Stimulated activated naive B cell treated with anti-CD40 and anti-IgM and Interleukin-4, amounts not matched to agents 10 μg/mL and 1 μg/mL and 100 μg/mL, for 72 hours (primary cell): ENCODE results near the gene SMARCA2.
A peak's percentile ranks its signal among the peaks of the same experiment; 100 is the strongest.

ENCODE experiments used
- ATAC-seq, 2 donors: fragments of 150-1000 bp; cut with Tn5 transposase; replicated peaks; 2 replicates each; pipeline ENCODE4 v1.10.0; 2021; ENCODE audit warnings: moderate library complexity in 1 of 2
- DNase-seq: peaks from one replicate; pipeline ENCODE4 v3.0.0; 2021
- H3K27ac Mint-ChIP-seq: one replicate; pipeline ENCODE4 v1.8.0; 2022; ENCODE audit warnings: mild to moderate bottlenecking, mixed read lengths
- H3K27me3 Mint-ChIP-seq, 2 donors: one replicate each; pipeline ENCODE4 v1.8.0; 2022; ENCODE audit warnings: mixed read lengths in 2 of 2
- H3K36me3 Mint-ChIP-seq, 2 donors: one replicate each; pipeline ENCODE4 v1.8.0; 2022; ENCODE audit warnings: mixed read lengths in 2 of 2, mild to moderate bottlenecking in 1 of 2
- H3K4me1 Mint-ChIP-seq, 2 donors: one replicate each; pipeline ENCODE4 v1.8.0; 2022; ENCODE audit warnings: mixed read lengths in 2 of 2, mild to moderate bottlenecking in 1 of 2
- H3K4me3 Mint-ChIP-seq, 2 donors: one replicate each; pipeline ENCODE4 v1.8.0; 2022; ENCODE audit warnings: mild to moderate bottlenecking in 2 of 2, mixed read lengths in 2 of 2, moderate library complexity in 1 of 2
- H3K9me3 Mint-ChIP-seq, 2 donors: one replicate each; pipeline ENCODE4 v1.8.0; 2022; ENCODE audit warnings: mixed read lengths in 2 of 2, mild to moderate bottlenecking in 1 of 2

Gene SMARCA2

DNA sequence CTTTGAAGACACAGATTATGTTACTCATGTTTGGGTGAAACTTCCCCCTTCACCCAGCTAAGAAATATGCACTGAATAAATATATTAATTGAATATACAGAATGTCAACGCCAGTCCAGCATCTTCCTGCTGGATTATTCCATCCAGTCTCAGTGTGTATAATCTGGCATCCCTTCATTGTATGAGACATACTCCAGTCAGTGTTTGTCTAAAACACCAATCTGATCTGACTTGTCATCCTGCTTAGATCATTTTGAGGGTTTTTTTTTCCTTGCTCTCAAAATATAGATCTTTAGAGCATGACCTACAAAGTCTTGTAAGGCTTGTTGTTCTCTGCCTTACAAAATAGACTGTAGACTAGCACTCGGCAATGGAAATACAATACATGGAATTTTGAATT lies 195.1 kb downstream of the SMARCA2 start:
- Mint-ChIP-seq H3K27me3 (peaks cover 0 to 5% of the 10 kb centered on the region in 2 donors), H3K4me3 (no peak overlapping the region), H3K4me1 (peaks cover 10 to 13% of the 10 kb centered on the region in 2 donors), H3K36me3 (peaks cover 0 to 7% of the 10 kb centered on the region in 2 donors), H3K9me3 (no peaks in the 10 kb centered on the region), H3K27ac (no peak overlapping the region)
- ATAC-seq (no peak), DNase-seq (no peak)

DNA sequence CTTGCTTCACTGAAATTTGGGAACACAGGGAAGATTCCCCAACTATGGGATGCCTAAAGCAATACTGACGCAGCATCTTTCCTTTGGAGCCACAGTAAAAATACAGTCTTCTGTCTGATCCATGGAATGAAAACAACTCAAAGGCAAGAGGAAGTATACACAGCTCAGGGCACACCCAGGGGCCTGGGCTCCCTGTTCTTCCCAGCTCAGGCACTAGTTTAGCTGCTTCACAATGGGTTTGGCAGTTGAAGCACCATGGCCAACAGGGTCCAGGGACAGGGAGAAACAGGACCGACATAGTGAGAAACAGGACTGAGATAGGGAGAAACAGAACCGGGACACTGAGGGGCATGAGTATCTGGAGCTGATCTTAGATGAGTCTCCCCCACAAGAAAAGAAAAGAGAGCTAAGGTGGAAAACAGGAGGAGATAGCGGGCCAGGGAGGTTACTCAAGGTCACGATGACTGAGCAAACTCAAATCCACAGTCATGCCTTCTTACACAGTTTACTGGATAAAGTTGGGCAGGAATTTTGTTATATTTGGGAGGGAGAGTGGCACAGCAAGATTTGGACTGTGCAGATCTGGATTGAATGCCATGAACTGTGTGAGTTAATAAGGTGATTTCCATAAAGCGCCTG lies 198.8 kb downstream of the SMARCA2 start:
- peaks cover 0 to 4% of the 10 kb centered on the region in 2 donors for H3K36me3 Mint-ChIP-seq
- H3K4me1 Mint-ChIP-seq, result peaks cover 9 to 11% of the 10 kb centered on the region in 2 donors
- H3K4me3 Mint-ChIP-seq, result no peak overlapping the region
- H3K9me3 Mint-ChIP-seq, result no peaks in the 10 kb centered on the region
- no peak overlapping the region for H3K27ac Mint-ChIP-seq
- ATAC-seq (no peak), DNase-seq (no peak)
- peaks cover 0 to 5% of the 10 kb centered on the region in 2 donors for H3K27me3 Mint-ChIP-seq

DNA sequence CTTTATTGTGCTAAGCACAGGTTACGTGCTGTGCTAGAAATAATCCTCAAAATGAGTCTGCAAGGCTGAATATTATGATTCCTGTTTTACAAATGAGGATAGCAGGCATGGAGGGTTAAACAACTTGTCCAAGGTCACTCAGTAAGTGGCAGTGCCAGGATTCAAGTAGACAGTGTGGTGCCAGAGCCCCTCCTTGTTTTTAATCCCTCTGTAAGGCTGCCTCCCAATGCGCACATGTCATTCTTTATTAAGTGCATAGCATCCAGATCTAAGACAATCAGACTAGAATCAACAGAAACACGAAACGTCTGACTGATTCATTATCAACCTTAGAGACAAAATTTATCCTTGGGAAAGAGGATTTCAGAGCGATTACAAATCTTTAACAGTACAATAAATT lies 199.6 kb downstream of the SMARCA2 start:
- H3K9me3 Mint-ChIP-seq, result no peaks in the 10 kb centered on the region
- H3K4me1 Mint-ChIP-seq, result peaks cover 1 to 4% of the 10 kb centered on the region in 2 donors
- peaks cover 0 to 5% of the 10 kb centered on the region in 2 donors for H3K27me3 Mint-ChIP-seq
- ATAC-seq (no peak), DNase-seq (no peak)
- H3K27ac Mint-ChIP-seq, result no peak overlapping the region
- no peak overlapping the region for H3K4me3 Mint-ChIP-seq
- peaks cover 0 to 4% of the 10 kb centered on the region in 2 donors for H3K36me3 Mint-ChIP-seq

DNA sequence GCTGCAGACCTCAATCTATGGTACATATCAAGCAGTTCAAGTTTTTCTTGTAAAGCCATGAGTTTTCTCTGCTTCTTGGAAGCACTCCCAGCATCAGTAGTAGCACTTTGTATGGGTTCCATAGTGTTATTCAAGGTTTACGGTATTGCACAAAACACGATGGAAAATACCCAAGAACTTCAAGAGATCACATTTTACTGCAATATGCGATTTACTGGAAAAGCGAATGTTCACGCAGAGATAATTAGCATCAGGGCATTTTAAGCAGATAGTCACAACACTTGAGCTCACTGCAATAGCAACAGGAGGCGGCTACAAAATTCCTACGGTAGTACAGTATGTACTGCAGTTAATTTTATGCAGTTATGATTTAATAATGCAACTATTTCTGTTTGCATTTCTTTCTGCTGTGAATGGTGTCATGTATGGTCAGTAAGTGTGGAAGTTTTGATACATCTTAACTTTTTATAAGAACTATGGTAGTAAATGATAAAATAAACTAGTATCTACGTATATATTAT lies 200.8 kb downstream of the SMARCA2 start:
- H3K36me3 Mint-ChIP-seq, result peaks cover 0 to 7% of the 10 kb centered on the region in 2 donors
- H3K4me1 Mint-ChIP-seq, result no peaks in the 10 kb centered on the region
- peaks cover 0 to 5% of the 10 kb centered on the region in 2 donors for H3K27me3 Mint-ChIP-seq
- no peak overlapping the region for H3K4me3 Mint-ChIP-seq
- no peak overlapping the region for H3K27ac Mint-ChIP-seq
- ATAC-seq (no peak), DNase-seq (no peak)
- H3K9me3 Mint-ChIP-seq, result no peaks in the 10 kb centered on the region

DNA sequence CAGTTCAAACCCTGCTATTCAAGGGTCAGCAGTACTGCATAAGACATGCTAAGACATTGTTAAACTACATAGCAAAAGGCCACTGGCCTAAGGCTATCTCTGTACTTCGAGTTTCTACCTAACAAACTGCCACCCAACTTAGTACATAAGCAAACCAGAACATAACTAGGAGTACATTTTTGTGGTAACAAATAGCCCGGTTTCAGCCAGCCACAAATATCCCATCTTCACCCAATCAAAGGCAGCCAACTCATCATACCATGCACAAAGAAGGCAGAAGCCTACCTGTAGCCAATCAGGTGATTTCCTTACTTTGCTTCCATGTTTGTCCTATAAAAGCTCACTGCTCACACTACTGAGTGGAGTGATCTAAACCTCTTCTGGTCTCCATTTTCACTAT lies 201.4 kb downstream of the SMARCA2 start:
- Mint-ChIP-seq H3K4me3 (no peak overlapping the region), H3K36me3 (peaks cover 0 to 5% of the 10 kb centered on the region in 2 donors), H3K4me1 (no peaks in the 10 kb centered on the region), H3K27me3 (peaks cover 0 to 3% of the 10 kb centered on the region in 2 donors), H3K27ac (no peak overlapping the region), H3K9me3 (peaks cover 0 to 1% of the 10 kb centered on the region in 2 donors)
- no peak for DNase-seq
- no peak for ATAC-seq

DNA sequence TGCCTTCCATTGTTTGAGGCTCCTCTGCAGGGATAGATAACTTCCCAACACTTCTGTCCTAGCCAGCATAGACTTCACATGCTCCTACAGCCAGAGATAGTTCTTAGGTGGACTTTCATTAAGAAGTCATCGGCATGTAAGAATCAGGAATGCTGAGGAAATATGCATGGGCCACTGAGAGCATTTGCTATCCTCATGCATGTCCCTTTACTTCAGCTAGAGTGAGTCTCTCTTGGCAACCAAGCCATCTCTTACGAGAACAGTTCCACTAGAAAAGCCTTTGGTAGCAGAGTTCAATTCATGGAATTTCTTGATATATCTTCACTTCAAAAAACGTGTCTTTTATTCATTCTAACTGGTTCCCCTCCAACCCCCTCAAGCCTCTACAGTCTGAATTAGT lies 202.4 kb downstream of the SMARCA2 start:
- Mint-ChIP-seq H3K4me3 (no peak overlapping the region), H3K36me3 (peaks cover 0 to 2% of the 10 kb centered on the region in 2 donors), H3K27me3 (no peaks in the 10 kb centered on the region), H3K27ac (no peak overlapping the region), H3K9me3 (peaks cover 0 to 2% of the 10 kb centered on the region in 2 donors), H3K4me1 (no peaks in the 10 kb centered on the region)
- DNase-seq (no peak), ATAC-seq (no peak)

DNA sequence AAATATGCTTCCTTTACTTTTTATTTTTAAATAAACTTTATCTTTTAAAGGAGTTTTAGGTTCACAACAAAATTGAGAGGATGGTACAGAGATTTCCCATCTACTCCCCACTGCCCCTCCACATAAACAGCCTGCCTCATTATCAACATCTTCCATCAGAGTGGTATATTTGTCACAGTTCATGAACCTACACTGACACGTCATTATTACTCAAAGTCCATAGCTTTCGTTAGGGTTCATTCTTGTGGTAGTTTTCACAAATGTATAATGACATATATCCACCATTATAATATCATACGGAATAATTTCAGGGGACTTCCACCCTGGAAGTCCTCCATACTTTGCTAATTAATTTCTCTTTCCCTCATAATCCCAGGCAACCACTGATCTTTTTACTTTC lies 204.9 kb downstream of the SMARCA2 start:
- DNase-seq, result no peak
- H3K4me3 Mint-ChIP-seq, result no peak overlapping the region
- no peak for ATAC-seq
- no peaks in the 10 kb centered on the region for H3K4me1 Mint-ChIP-seq
- no peak overlapping the region for H3K27ac Mint-ChIP-seq
- peaks cover 0 to 4% of the 10 kb centered on the region in 2 donors for H3K9me3 Mint-ChIP-seq
- H3K36me3 Mint-ChIP-seq, result peaks cover 0 to 2% of the 10 kb centered on the region in 2 donors
- no peaks in the 10 kb centered on the region for H3K27me3 Mint-ChIP-seq

DNA sequence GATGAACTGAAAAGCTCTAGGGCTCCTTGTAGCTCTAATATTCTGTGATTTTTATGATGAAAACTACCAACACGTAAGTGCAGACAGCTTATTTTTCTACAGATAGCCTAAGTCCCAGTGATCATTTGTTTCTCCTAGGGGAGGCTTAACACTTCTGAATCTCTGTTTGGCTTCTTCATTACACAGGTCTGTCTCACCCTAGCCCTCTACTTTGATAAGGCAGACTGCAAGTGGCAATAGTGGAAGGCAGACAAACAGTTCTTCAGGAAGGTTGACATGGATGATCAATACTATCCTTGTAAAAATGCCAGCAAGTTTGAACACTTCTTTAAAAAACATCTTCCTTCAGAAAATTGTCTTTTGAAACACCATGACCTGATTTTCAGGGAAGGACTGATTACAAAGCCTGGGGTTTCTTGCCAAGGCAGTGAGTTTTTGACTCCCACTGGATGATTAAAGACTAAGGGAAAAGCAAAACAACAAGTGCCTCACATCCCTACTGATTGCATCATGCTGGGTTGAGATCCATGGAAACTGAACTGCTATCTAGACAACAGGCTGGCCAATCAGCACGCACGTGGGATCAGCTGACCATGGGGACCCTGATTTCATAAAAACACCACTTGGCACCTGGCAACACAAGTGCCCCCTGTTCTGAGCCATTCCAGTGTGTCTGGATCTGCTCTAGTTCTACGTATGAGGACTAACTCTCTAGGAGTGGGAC lies 212.2 kb downstream of the SMARCA2 start:
- no peak overlapping the region for H3K4me3 Mint-ChIP-seq
- no peak overlapping the region for H3K27ac Mint-ChIP-seq
- peaks cover 0 to 8% of the 10 kb centered on the region in 2 donors for H3K9me3 Mint-ChIP-seq
- DNase-seq (no peak), ATAC-seq (no peak)
- H3K27me3 Mint-ChIP-seq, result no peaks in the 10 kb centered on the region
- H3K4me1 Mint-ChIP-seq, result peaks cover 13 to 18% of the 10 kb centered on the region in 2 donors
- no peaks in the 10 kb centered on the region for H3K36me3 Mint-ChIP-seq

DNA sequence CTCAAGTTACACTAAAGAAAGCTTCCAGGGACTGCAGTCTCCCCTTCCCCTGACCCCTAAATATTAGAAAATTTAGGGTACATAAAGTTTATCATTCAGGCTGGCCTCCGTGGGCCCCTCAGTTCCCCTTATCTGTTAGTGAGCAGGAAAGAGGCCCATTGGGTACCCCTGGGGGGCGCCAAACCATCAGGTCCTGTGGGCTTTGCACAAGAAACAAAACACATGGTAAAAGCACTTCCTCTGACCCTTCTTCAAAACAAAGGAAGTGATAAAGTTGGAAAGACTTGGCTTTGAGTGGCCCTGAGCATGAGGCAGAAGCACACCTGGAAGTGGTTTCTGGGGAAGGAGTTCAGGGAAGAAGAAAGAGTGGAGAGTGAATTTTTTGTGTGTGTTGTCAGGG lies 213.0 kb downstream of the SMARCA2 start:
- Mint-ChIP-seq H3K4me1 (peaks cover 13 to 18% of the 10 kb centered on the region in 2 donors), H3K27ac (peak overlapping the region; percentile 3), H3K36me3 (no peaks in the 10 kb centered on the region), H3K9me3 (peaks cover 0 to 5% of the 10 kb centered on the region in 2 donors), H3K27me3 (no peaks in the 10 kb centered on the region), H3K4me3 (no peak overlapping the region)
- DNase-seq (no peak), ATAC-seq (peak in 1 of 2 donors; percentile 33)

DNA sequence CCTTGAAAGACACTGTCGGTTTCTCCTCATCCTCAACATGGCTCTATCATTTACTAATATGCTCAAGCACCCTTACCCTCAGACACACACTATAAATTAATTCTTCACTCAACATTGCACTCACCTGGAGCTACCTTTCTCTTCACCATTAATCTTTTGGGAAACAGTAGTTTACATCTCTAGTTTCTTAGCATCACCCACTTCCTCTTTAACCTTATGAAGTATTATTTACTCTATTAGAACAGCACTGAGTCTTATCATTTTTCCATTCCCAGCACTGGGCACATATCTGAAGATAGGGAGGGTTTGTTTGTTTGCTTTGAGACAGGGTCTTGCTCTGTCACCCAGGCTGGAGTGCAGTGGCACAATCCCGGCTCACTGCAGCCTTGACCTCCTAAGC lies 213.5 kb downstream of the SMARCA2 start:
- H3K36me3 Mint-ChIP-seq, result no peaks in the 10 kb centered on the region
- ATAC-seq (peak; percentile 19 to 35), DNase-seq (no peak)
- peaks cover 0 to 5% of the 10 kb centered on the region in 2 donors for H3K9me3 Mint-ChIP-seq
- H3K4me1 Mint-ChIP-seq, result peaks cover 13 to 18% of the 10 kb centered on the region in 2 donors
- H3K27ac Mint-ChIP-seq, result peak overlapping the region; percentile 3
- no peaks in the 10 kb centered on the region for H3K27me3 Mint-ChIP-seq
- no peak overlapping the region for H3K4me3 Mint-ChIP-seq

DNA sequence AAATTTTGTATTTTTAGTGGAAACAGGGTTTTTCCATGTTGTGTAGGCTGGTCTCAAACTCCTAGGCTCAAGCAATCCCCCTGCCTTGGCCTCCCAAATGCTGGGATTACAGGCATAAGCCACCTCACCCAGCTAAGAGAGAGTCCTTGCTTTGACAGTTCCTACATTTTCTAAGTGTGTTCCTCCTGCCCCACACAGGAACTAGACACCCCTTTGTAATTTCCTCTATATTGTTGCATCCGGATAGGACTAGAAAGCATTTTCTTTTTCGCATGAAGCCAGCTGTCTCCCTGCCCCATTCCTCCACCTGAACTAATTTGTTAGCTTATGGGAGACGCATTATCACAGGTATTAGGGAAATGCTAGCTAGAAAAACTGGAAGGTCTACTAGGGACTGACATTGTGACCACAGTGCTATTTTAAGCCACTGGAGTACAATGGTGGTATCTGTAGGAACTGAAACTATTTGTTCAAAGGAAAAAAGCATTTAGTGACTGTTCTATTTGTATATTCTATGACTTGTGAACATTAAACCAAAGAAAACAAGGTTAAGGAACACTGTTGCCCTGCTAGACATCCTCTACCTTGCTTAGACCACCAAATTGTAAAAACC lies 214.1 kb downstream of the SMARCA2 start:
- no peaks in the 10 kb centered on the region for H3K27me3 Mint-ChIP-seq
- H3K36me3 Mint-ChIP-seq, result no peaks in the 10 kb centered on the region
- H3K27ac Mint-ChIP-seq, result no peak overlapping the region
- no peak for DNase-seq
- ATAC-seq, result peak; percentile 88 to 92
- H3K4me1 Mint-ChIP-seq, result peaks cover 13 to 18% of the 10 kb centered on the region in 2 donors
- H3K4me3 Mint-ChIP-seq, result peak overlapping the region; percentile 29 to 43
- H3K9me3 Mint-ChIP-seq, result peaks cover 0 to 5% of the 10 kb centered on the region in 2 donors

DNA sequence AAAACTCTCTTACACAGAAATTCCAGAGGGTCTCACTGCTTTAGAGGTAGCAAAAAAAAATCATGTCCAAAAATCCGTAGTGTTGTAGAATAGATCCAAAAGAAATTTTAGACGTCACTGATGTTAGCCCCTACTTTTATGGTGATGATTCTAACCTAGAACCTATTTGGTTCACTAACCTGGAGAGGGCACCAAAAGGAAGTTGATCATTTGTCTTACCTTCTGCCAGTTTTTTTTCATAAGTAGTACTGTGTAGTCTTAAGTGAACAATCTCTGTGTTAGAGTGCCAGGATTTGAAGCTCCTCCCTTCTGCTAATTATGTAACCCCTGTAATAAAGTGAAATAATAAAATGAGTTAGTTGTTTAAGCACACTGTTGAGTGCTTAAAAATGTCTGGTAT lies 215.2 kb downstream of the SMARCA2 start:
- DNase-seq, result no peak
- peaks cover 13 to 18% of the 10 kb centered on the region in 2 donors for H3K4me1 Mint-ChIP-seq
- H3K27me3 Mint-ChIP-seq, result no peaks in the 10 kb centered on the region
- H3K4me3 Mint-ChIP-seq, result no peak overlapping the region
- no peak overlapping the region for H3K27ac Mint-ChIP-seq
- no peaks in the 10 kb centered on the region for H3K36me3 Mint-ChIP-seq
- ATAC-seq, result no peak
- peaks cover 0 to 5% of the 10 kb centered on the region in 2 donors for H3K9me3 Mint-ChIP-seq

DNA sequence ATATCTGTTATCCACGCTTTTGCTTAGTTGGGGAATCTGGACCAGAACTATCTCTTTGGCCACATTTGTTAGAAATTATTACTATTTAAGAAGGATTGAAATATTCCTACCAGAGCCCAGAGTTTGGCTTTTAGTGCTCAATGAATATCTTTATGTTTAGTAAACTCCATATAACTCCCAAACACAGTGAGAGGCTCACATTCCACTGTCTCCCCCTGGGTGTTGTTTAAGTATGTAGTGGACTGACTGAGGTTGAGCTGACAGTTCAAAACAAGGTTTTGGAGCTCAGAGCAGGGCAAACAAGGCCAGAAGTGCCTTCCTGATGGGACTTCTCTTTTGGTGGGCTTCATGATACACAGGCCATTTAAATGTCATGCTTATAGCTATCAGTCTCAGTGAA lies 216.0 kb downstream of the SMARCA2 start:
- Mint-ChIP-seq H3K27me3 (no peaks in the 10 kb centered on the region), H3K4me3 (no peak overlapping the region), H3K27ac (no peak overlapping the region), H3K9me3 (peaks cover 0 to 5% of the 10 kb centered on the region in 2 donors), H3K36me3 (no peaks in the 10 kb centered on the region), H3K4me1 (peaks cover 13 to 18% of the 10 kb centered on the region in 2 donors)
- no peak for ATAC-seq
- DNase-seq, result no peak

DNA sequence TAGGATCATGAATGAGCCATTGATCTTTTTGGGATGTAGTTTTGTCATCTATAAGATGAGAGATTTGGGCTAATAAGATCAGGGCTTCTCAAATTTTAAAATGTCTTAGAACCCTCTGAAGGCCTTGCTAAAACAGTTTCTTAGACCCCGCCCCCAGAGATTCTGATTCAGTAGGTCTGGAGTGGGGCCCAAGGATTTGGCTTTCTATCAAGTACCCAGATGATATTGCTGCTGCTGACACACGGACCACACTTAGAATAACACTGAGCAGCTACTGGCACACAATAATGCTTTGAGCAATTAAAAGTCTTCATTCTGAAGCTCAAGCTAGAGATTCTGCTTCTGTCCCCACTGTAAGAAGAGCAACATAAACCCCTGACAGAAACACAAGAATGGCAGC lies 216.7 kb downstream of the SMARCA2 start:
- ATAC-seq (no peak), DNase-seq (no peak)
- H3K36me3 Mint-ChIP-seq, result no peaks in the 10 kb centered on the region
- H3K27ac Mint-ChIP-seq, result no peak overlapping the region
- H3K4me1 Mint-ChIP-seq, result peaks cover 13 to 18% of the 10 kb centered on the region in 2 donors
- H3K4me3 Mint-ChIP-seq, result no peak overlapping the region
- no peaks in the 10 kb centered on the region for H3K27me3 Mint-ChIP-seq
- H3K9me3 Mint-ChIP-seq, result peaks cover 0 to 5% of the 10 kb centered on the region in 2 donors
